Measurements from ENCODE around the gene GRAP. TPM values are rescaled to one million over a fixed set of nuclear protein-coding genes. Genes with fewer than 3 reads are reported as not detected.

Gene GRAP
- total RNA-seq, 1 experiment from 2014 or later: 0.55 TPM

DNA sequence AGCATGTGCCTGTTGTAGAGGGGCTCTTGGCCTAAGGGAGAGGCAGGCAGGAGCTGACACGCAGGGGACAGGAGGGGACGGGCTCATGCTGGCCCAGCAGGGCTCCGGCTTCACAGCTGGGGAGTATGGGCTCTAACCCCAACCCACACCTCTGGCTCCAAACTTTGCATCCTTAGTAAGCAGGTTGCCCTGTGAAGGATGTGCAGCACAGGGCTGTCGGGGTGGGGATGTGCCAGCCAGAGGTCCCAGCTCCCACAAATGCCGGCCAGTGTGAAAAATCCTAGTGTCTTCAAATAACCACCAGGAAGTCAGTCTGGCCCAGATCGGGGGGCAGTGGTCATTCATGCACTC, 28.2 kb downstream of the GRAP start:
- Histone ChIP-seq H3K9ac (ENCODE audit: extremely low read depth, insufficient read length, low read length) (no peak overlapping the region), H3K23me2 (ENCODE audit: insufficient read length, low read depth, low read length, poor library complexity, severe bottlenecking) (no peaks in the 10 kb centered on the region), H2AFZ (ENCODE audit: low read length) (no peak overlapping the region), H3K79me2 (ENCODE audit: insufficient read depth, low read length) (no peaks in the 10 kb centered on the region), H4K8ac (replicated peaks; ENCODE audit: insufficient read length, low read depth, low read length) (no peak overlapping the region), H3K9me3 (ENCODE audit: control insufficient read depth, low read depth, low read length) (no peaks in the 10 kb centered on the region), H3K18ac (ENCODE audit: insufficient read length, low read depth, low read length) (no peak overlapping the region), H4K91ac (ENCODE audit: insufficient read length, low read depth, low read length) (no peak overlapping the region), H2BK5ac (ENCODE audit: insufficient read length, low read length) (no peak overlapping the region), H3K4ac (ENCODE audit: low read depth, low read length) (no peak overlapping the region), H2BK12ac (ENCODE audit: insufficient read length, low read depth, low read length) (no peak overlapping the region), H3K4me2 (ENCODE audit: insufficient read depth, insufficient read length, low read length) (no peak overlapping the region), H4K20me1 (ENCODE audit: control insufficient read depth, insufficient read depth, insufficient read length) (no peaks in the 10 kb centered on the region), H3K4me1 (ENCODE audit: insufficient read depth, low read length) (no peaks in the 10 kb centered on the region), H3K27me3 (ENCODE audit: insufficient read depth, low read length) (no peaks in the 10 kb centered on the region; the same call in 1 of the 2 replicates), H3K14ac (ENCODE audit: insufficient read depth, low read length) (no peak overlapping the region), H2BK20ac (ENCODE audit: low read depth, low read length, poor library complexity, severe bottlenecking) (no peak overlapping the region), H3K79me1 (ENCODE audit: insufficient read depth, low read depth, low read length, poor library complexity, severe bottlenecking) (no peaks in the 10 kb centered on the region), H2BK120ac (ENCODE audit: low read depth, low read length, poor library complexity, severe bottlenecking) (no peak overlapping the region), H2AK5ac (ENCODE audit: insufficient read length, low read length) (no peak overlapping the region), H3K27ac (ENCODE audit: insufficient read length, low read depth, low read length) (no peak overlapping the region), H3K23ac (ENCODE audit: insufficient read length, low read depth, low read length) (no peak overlapping the region), H4K5ac (ENCODE audit: insufficient read length, low read depth, low read length) (no peak overlapping the region), H2BK15ac (ENCODE audit: low read depth, low read length) (no peak overlapping the region), H3K56ac (ENCODE audit: insufficient read length, low read depth, low read length) (no peak overlapping the region), H3T11ph (ENCODE audit: low read length) (no peak overlapping the region)
- H3K27ac Mint-ChIP-seq: no peak overlapping the region
- no peak overlapping the region for H3K4me3 Mint-ChIP-seq
- no peak for DNase-seq
- peaks cover 7% of the 10 kb centered on the region for H3K27me3 Mint-ChIP-seq (ENCODE audit: low read depth)
- no peaks in the 10 kb centered on the region for H3K9me3 Mint-ChIP-seq
- no peaks in the 10 kb centered on the region; a peak in 1 of 7 replicates for H3K36me3 Mint-ChIP-seq (ENCODE audit: insufficient read depth in 1 of 3, low read depth in 3 of 3)
- peaks cover 6 to 26% of the 10 kb centered on the region in 2 experiments for H3K4me1 Mint-ChIP-seq
- no CpG with 5 or more reads among the region's 6 CpGs for WGBS (ENCODE audit: extremely low coverage, insufficient read length, low lambda C conversion rate)
- TF ChIP-seq CTCF (conservative IDR thresholded peaks at IDR 0.05): no peak

All from H9 (cell line).